C4-2B (cell line): ENCODE data around the gene RBMS3.

ENCODE experiments used
- H3K27ac ChIP-seq: fragments of 450-650 bp; 2 replicates; pipeline ENCODE4 v1.5.1; 2017
- CTCF ChIP-seq: fragments of 450-650 bp; conservative IDR thresholded peaks from 2 replicates; pipeline ENCODE4 v1.5.1; 2017; ENCODE audit warnings: mild to moderate bottlenecking
- ZFX ChIP-seq: fragments of 450-650 bp; IDR thresholded peaks from 2 replicates; pipeline ENCODE4 v1.6.1; 2017

The RBMS3 gene

DNA sequence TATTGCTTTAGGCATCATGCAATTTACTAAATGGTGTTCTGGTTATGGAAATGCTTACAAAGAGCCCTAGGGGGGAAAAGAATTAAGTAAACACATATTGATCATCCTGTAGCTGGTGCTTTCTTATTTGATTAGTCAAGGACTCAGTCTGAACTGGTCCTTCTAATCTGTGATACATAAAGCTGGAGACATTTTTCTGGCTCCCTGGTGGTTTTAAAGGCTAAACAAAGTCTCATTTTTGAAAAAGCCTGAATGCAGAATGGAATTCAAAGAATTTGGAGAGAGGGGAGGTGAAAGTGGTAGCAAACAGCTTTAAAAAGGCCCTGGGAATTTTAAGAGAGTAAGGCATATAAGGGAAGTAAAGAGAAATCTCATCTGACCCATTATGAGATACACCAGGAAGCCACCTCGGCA, 149.7 kb downstream of the RBMS3 start:
- TF ChIP-seq ZFX: no peak
- no peak for TF ChIP-seq CTCF
- H3K27ac ChIP-seq: no peak overlapping the region

DNA sequence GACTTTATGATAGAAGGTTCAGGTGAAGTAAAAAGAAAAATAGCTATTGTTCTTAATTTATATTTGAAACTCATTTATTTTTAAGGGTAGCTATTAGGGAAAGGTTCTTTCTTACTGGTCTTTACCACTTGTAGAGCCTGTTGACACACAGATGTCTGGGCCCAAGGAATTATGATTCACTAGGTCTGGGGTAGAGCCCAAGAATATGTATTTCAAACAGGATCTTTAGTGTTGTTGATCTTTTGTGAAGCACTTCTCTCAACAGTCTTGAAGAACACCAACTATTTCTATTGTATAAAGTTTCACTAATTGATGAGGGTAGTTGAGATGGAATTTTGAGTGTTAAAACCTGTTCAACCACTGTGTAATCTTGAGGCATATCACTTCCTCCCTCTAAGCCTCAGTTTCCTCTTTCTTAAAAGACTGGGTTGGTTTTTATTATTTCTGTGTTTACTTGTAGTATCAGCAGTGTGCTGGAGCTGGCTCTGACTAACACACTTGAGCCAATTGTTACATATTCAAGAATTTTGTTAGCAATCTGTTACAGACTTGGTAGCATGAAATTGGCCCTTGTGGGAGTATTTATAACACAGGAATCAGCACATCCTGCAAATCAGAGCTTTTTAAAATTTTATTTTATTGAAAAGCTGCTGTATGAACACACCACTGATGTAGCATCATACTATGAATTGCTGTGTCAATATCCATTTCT, 155.9 kb downstream of the RBMS3 start:
- TF ChIP-seq ZFX (no peak), CTCF (no peak)

DNA sequence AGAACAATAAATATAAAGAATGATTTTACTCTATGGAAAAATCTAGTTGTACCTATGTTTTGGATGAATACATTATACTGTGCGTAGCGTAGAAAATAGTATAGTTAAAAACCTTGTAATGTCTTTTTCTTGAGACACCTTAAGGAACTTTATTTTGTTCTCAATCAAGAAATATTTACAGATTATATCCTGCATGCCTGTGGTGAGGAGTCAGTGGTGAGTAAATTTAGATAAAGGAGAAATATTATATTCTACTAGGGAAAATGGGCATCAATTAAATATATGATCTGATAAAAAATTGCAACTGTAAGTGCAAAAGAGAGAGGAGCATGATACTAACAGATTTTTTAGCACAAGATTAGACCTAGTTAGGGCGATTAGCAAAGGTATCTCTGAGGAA, 157.7 kb downstream of the RBMS3 start:
- no peak overlapping the region for H3K27ac ChIP-seq
- TF ChIP-seq CTCF (no peak), ZFX (no peak)

More for the DNA sequence above, 155.9 kb downstream of the RBMS3 start:
- no peak overlapping the region for H3K27ac ChIP-seq

- TF ChIP-seq CTCF (no peak), ZFX (no peak)
- H3K27ac ChIP-seq: no peak overlapping the region
Measured at GRCh38 chr3:29440413-29441305, 159.8 kb downstream of the RBMS3 start.

- TF ChIP-seq CTCF (no peak), ZFX (no peak)
- H3K27ac ChIP-seq: no peak overlapping the region
Measured at GRCh38 chr3:29441422-29441821, 160.6 kb downstream of the RBMS3 start.

DNA sequence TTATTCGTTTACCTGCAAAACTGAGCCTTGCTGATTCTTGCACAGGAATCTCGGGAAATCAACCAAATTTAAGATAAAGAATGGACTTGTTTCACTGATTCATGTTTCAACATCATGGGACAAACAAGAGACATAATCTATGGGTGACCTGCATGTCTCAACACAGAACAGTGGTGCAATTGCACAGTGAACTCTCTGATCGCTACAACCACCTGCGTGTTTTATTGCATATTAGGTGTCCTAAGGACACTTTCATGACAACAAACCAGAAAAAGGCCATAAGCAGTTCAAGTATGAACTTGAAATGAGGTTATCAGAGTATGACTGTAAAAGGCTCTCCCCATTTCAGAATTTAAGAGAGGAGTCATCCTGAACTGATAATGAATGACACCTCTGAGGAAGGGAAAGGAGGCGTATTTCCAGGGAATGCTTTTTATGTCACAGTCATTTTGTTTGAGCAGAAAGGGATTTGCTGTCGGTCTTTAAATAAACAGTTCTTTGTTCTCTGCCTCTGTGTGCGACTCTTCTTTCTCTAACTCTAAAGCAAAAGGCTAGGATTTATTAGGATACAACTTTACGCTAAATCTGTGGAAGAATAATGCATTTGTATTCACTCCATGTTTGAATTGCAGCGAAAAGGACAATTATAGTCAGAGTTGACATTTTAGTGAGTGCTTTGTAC, 167.2 kb downstream of the RBMS3 start:
- H3K27ac ChIP-seq: no peak overlapping the region
- TF ChIP-seq CTCF (no peak), ZFX (no peak)

DNA sequence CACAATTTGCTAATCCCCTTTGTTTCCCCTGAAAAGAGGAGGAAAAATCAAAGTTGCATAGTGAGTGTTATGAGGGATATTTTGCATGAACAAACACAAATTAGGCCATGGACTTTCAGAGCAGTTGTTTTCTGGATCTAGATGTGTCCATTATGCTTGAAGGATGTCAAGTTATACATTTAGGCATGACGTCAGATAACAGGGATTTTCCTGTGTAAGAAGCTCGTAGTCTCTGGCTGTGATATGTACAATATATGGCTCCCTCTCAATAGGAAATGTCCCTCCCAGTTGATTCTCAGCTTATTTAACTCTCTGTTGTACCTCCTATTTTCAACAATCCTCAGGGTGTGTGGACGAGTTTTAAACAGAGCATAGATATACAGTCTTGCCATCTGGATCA, 171.0 kb downstream of the RBMS3 start:
- no peak overlapping the region for H3K27ac ChIP-seq
- TF ChIP-seq CTCF (no peak), ZFX (no peak)
